Activated gamma-delta T cell (primary cell): Measurements from ENCODE around the gene MORC4.

Source experiments
- DNase-seq: peaks from one replicate; lab custom pipeline; 2025; lab: John Stamatoyannopoulos, UW

Gene MORC4

GRCh38 chrX:106952988-106953387, 47.0 kb downstream of the MORC4 start:
- no peak for DNase-seq

- no peak for DNase-seq
Observed at GRCh38 chrX:106952538-106952937, 47.5 kb downstream of the MORC4 start.

DNA sequence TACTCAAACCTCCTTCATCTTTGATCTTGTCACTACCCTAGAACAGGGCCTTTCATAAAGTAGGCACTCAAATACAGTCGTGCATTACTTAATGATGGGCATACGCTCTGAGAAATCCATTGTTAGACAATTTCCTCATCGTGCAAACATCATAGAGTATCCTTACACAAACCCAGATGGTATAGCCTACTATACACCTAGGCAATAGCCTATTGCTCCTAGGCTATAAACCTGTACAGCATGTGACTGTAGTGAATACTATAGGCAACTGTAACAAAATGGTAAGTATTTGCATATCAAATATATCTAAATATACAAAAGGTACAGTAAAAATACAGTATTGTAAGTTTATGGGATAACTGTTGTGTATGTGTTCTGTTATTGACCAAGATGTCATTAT, 47.9 kb downstream of the MORC4 start:
- no peak for DNase-seq

DNA sequence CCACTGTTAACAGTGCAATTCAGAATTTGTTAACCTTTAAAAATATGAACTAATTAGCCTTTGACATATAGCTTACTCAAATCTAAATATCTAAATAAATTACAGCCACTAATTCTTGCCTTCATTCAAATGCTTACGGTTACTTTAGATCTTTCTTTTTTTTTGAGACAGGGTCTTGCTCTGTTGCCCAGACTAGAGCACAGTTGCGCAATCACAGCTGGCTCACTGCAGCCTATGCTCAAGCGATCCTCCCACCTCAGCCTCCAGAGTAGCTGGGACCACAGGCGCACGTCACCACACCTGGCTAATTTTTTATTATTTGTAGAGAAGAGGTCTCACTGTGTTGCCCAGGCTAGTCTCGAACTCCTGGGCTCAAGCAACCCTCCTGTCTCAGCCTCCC, 48.8 kb downstream of the MORC4 start:
- DNase-seq: no peak

DNA sequence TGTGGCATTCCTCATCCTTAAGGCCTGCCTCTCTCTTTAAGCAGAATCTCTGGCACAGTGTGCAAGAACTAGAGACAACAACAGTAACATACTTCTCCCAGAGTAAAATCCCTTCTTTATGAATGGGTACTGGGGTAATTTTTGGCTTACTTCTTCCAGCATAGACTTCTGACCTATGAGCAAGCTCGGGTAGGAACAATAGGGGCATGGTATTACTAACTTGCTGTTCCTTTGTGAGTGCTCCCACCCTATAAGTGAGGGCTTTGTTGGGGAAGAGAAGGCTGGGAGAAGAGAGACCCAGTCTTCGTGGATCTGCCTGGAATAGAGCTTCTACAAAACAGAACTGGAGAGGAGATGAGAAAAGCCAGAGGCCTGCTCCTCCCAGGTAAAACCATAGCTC, 49.6 kb downstream of the MORC4 start:
- DNase-seq: no peak

DNA sequence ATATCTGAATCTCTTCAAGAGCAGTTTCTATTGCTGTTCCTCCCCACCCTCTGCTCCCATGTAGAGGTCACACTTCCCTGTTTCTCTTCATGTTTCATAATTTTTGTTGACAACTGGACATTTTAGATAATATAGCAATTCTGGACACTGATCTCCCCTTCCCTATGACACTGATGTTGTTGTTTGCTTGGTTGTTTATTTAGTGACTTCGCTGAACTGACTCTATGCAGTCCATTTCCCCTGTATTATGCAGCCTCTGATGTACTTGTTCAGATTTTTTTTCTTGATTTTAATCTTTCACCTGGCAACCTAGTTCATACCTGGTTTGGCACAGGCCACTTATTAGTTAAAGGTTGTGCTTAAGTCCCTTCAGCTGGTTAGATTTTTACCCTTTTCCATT, 50.6 kb downstream of the MORC4 start:
- no peak for DNase-seq

DNA sequence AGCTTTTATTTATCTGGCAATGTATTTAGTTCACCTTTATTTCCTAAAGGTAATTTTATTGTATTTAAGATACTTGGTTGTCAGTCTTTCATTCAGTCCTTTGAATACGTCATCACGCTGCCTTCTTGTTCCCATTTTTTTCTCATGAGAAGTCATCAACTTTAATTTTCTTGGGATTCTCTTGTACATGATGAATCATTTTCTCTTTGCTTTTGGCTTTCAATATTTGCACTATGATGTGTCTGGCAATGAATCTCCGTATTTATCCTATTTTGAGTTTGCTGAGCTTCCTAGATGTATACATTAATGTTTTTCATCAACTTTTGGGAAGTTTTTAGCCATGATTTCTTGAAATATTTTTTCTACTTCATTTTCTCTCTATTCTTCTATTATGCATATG, 51.4 kb downstream of the MORC4 start:
- DNase-seq: no peak

DNA sequence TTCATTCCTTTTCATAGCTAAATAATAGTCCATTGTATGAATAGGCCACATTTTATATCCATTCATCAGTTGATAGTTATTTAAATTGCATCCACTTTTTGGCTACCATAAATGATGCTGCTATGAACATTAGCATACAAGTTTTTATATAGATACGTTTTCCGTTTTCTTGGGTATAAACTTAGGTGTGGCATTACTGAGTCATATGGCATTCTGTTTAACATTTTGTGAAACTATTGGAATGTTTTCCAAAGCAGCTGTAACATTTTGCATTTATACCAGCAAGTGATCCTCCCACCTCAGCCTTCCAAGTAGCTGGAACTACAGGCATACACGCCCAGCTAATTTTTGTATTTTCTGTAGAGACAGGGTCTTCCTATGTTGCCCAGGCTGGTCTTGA, 53.5 kb downstream of the MORC4 start:
- no peak for DNase-seq

- no peak for DNase-seq
Observed at GRCh38 chrX:106940068-106940467, 59.9 kb downstream of the MORC4 start.

GRCh38 chrX:106939566-106939965, 60.4 kb downstream of the MORC4 start:
- no peak for DNase-seq

DNA sequence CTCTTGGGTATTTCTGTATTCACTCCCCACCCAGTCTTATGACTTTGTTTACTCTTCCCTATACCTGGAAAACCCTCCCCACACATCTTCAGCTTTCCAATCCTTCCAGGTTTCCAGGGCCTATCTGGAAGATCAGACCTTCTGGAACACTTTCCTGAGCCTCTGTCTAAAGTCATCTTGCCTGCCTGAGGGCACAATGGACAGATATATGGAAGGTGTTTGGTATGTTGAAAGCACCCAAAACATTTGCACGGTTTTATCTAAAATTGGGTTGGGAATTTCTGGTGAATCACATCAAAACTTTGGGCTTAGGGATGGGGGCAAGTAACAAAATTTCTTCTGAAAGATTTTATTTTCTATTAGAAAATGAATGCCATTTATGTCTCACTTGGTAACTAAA, 63.8 kb downstream of the MORC4 start:
- no peak for DNase-seq

DNA sequence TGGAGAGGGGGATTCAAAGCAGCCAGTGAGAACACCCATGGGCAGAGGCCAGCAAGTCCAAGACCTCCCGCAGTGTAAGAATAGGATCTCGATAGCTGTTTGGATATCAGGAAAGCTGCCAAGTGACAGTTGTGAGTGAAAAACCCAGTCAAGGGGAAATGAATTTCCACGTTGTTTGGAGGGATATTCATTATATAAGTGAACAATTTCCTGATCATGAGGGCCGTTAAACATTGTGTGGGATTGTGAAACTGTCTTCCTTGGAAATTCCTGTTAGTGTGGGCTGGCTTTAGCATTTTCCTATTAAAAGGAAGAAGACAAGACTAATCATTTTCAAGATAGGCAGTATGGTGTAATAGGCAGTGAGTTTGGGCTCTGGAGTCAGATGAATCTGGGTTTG, 64.8 kb downstream of the MORC4 start:
- no peak for DNase-seq

DNA sequence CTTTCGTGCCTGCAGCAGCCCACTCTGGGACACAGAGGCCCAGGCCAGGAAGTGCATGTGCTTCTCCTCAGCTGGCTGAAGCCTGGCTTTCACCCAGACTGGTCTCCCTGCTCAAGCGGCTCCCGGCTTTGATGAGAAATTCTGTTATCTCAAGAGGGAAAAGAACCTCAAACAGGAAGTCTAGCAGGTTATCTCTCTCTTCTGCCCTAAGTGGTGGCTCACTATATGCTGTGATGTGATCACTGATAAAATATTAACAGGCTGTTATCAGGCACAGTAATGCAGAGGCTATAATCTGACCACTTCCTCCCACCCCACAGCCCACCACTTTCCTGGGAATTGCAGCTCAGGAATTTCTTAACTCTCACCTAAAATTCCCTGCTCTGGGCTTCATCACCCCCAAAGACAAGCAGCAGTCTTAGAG, 66.5 kb downstream of the MORC4 start:
- DNase-seq: no peak

GRCh38 chrX:106932960-106933537, 67.0 kb downstream of the MORC4 start:
- DNase-seq: no peak

- no peak for DNase-seq
Observed at GRCh38 chrX:106932492-106932923, 67.5 kb downstream of the MORC4 start.

DNA sequence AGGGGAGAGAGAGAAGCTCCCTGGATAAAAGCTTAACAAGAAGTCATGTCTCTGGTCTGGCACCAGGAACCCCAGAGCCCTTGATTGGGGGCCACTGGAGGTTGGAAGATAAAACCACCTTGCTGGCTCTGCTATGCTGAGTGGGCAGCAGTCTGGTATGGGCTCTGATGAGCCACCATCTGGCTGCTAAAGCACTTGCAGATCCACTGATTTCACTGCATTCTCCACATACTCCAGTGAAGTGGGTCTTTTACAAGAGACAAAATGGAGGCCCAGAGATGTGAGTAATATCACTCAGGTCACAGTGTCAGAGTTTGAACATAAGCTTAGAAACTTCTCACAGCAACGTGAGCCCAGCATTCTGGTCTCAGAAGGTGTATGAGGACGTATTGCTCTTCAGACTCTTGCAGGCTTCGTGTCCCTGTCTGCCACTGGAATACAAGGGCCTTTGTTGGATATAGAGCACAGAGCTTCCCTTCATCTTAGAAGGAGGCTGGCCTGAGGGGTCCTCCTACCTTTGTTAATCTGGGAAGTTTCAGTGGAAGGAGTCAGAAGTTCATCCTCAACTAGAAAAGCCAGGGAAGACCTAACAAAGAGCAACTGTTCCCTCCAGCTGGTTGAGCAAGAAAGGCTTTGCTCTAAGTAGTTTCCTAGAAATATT, 68.1 kb downstream of the MORC4 start:
- DNase-seq: no peak

- DNase-seq: no peak
Observed at GRCh38 chrX:106928227-106928626, 71.8 kb downstream of the MORC4 start.

- no peak for DNase-seq
Observed at GRCh38 chrX:106927700-106928099, 72.3 kb downstream of the MORC4 start.

- no peak for DNase-seq
Observed at GRCh38 chrX:106927023-106927422, 73.0 kb downstream of the MORC4 start.

GRCh38 chrX:106921637-106922036, 78.4 kb downstream of the MORC4 start:
- no peak for DNase-seq

DNA sequence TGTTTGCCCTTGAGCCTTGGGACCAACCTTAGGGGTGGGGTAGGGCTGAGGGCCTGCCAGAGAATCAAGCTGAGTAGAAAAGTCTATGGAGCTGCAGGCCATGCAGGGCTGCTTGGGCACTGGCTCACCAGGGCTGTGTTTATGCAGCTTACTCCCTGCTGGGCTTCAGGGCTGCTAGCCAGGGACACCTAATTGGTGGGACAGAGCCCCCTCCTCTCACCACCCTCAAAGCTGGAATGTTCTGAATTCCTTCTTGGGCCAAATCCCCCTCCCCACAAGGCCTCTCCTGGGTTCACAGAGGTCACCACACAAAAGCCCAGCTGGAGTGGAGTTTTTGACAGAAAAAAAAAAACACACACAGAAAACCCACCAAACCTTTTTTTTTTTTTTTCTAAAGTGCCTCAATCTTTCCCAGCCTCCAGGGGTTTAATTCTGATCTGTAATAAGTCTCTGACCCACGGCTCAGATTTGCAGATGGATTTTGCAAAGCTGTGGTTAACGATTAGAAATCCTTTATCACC, 80.0 kb downstream of the MORC4 start, which contains the start of gene CLDN2:
CLDN2 (plus strand) TSS at position 471 of the 521 bp plus-strand sequence. CDS start 7,827 bp downstream, outside the sequence.
- DNase-seq: no peak

- DNase-seq: no peak
Observed at GRCh38 chrX:106917830-106918500, 82.0 kb downstream of the MORC4 start.

GRCh38 chrX:106912864-106913263, 87.1 kb downstream of the MORC4 start:
- DNase-seq: no peak
